GM12891 (cell line): ENCODE results near the gene LST1.

Source experiments
- POLR2A ChIP-seq: IDR thresholded peaks from 2 replicates; pipeline ENCODE4 v1.6.1; 2011; ENCODE audit warnings: low read depth, low read length, control low read depth
- POLR2AphosphoS5 ChIP-seq: IDR thresholded peaks from 2 replicates; pipeline ENCODE4 v1.6.1; 2011; ENCODE audit warnings: low read depth, low read length, control low read depth
- SPI1 ChIP-seq: IDR thresholded peaks from 2 replicates; pipeline ENCODE4 v1.6.1; 2011; ENCODE audit warnings: low read depth, low read length, control low read depth

GRCh38 chr6:31560697-31561058 is 25.4 kb upstream of the LST1 start:
- TF ChIP-seq POLR2A: no peak
- no peak for TF ChIP-seq SPI1
- no peak for TF ChIP-seq POLR2AphosphoS5
